Memory B cell (primary cell): Measurements from ENCODE around the gene IL20RA.
"Not testable (repeated sequence)": the region's sequence is repeated elsewhere in the genome, so short reads cannot be mapped to it uniquely, and the experiment has no call there.

ENCODE experiments used
- ATAC-seq: fragments of 150-1000 bp; cut with Tn5 transposase; 2 replicates; pipeline ENCODE4 v1.10.0; 2021; ENCODE audit warnings: low read depth, mild to moderate bottlenecking, moderate library complexity
- DNase-seq, 2 donors: peaks; one replicate each; pipeline ENCODE4 v3.0.0; 2022; ENCODE audit warnings: low spot score in 2 of 2
- H3K27ac Mint-ChIP-seq: one replicate; pipeline ENCODE4 v1.8.0; 2022; ENCODE audit warnings: mild to moderate bottlenecking, moderate library complexity, mixed read lengths
- H3K27me3 Mint-ChIP-seq: one replicate; pipeline ENCODE4 v1.8.0; 2022; ENCODE audit warnings: mixed read lengths
- H3K36me3 Mint-ChIP-seq: one replicate; pipeline ENCODE4 v1.8.0; 2022; ENCODE audit warnings: mild to moderate bottlenecking, mixed read lengths
- H3K4me1 Mint-ChIP-seq: one replicate; pipeline ENCODE4 v1.8.0; 2022; ENCODE audit warnings: mixed read lengths
- H3K4me3 Mint-ChIP-seq: one replicate; pipeline ENCODE4 v1.8.0; 2022; ENCODE audit warnings: mild to moderate bottlenecking, moderate library complexity, mixed read lengths
- H3K9me3 Mint-ChIP-seq: one replicate; pipeline ENCODE4 v1.8.0; 2022; ENCODE audit warnings: mixed read lengths

IL20RA gene

DNA sequence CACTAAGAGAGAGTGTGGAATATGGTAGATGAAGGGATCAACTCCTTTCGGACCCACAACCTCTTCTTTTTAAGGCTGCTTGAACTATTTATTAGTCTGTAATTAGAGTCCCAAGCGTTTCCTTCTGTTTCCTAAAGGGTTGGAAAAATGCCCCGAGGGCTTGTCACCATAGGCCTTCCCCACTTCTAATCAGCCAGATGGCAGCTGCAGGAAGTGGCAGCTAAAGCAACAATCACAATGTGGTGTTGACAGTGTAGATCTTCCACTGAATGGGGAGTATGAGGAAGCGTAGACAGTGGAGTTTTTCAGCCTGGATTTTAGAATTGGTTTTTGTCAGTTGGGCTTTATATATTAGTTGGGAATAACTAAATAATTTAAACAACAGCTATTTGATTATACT, 82.1 kb downstream of the IL20RA start:
- ATAC-seq (no peak), DNase-seq (no peak)
- Mint-ChIP-seq H3K36me3 (no peaks in the 10 kb centered on the region), H3K27me3 (peaks cover 7% of the 10 kb centered on the region), H3K9me3 (no peaks in the 10 kb centered on the region), H3K4me1 (no peaks in the 10 kb centered on the region), H3K27ac (no peak overlapping the region), H3K4me3 (no peak overlapping the region)

DNA sequence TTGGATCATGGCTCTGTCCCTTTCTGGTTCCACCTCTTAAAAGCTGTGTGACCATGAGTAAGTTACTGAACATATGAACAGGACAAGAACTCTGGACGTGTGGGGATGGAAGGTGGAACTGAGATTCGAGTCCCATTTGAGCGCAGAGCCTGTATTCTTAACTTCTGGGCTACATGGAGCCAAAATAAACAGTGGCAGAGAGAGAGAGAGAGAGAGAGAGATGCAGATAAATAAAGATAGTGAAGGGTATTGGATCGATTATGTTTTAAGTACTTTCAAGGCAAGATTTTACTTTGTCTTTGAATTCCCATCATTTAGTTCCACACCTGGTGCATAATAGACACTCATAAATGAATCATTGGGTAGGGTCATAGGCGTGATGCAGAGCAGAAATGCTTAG, 82.9 kb downstream of the IL20RA start:
- Mint-ChIP-seq H3K27ac (no peak overlapping the region), H3K9me3 (no peaks in the 10 kb centered on the region), H3K4me3 (no peak overlapping the region), H3K27me3 (peaks cover 8% of the 10 kb centered on the region), H3K36me3 (no peaks in the 10 kb centered on the region), H3K4me1 (no peaks in the 10 kb centered on the region)
- DNase-seq (no peak), ATAC-seq (no peak)

DNA sequence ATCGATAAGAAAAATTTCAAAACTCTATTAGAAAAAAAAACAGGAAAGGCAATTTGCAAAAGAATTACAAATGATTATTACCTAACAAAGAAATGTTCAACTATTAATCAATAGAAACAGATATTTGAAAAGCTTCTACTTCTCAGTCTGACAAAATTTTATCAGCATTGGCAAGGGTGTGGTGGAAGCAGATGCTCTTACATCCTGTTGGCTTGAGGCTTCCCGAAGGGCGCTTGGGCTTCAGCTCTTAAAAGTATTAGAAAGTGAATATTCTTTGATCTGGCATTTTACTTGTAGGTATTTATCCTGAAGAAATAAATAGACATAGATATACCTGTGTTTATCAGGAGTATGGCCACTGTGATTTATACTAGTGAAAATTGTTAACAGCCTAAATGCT, 84.0 kb downstream of the IL20RA start:
- H3K27me3 Mint-ChIP-seq, result peaks cover 8% of the 10 kb centered on the region
- no peaks in the 10 kb centered on the region for H3K9me3 Mint-ChIP-seq
- no peak overlapping the region for H3K4me3 Mint-ChIP-seq
- no peak for DNase-seq
- no peaks in the 10 kb centered on the region for H3K36me3 Mint-ChIP-seq
- ATAC-seq, result no peak
- H3K4me1 Mint-ChIP-seq, result no peaks in the 10 kb centered on the region
- H3K27ac Mint-ChIP-seq, result no peak overlapping the region

DNA sequence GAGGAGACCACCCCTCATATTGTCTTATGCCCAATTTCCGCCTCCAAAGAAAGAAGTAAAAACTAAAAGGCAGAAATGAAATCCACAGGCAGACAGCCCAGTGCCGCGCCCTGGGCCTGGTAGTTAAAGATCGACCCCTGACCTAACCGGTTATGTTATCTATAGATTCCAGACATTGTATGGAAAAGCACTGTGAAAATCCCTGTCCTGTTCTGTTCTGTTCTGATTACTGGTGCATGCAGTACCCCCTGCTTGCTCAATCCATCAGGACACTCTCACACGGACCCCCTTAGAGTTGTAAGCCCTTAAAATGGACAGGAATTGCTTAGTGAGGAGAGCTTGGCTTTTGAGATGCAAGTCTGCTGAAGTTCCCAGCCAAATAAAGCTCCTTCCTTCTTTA, 84.8 kb downstream of the IL20RA start:
- not testable (repeated sequence) for H3K27ac Mint-ChIP-seq, H3K4me3 Mint-ChIP-seq, H3K9me3 Mint-ChIP-seq, DNase-seq, H3K4me1 Mint-ChIP-seq, ATAC-seq, H3K36me3 Mint-ChIP-seq
- H3K27me3 Mint-ChIP-seq, result peaks cover 12% of the 10 kb centered on the region

DNA sequence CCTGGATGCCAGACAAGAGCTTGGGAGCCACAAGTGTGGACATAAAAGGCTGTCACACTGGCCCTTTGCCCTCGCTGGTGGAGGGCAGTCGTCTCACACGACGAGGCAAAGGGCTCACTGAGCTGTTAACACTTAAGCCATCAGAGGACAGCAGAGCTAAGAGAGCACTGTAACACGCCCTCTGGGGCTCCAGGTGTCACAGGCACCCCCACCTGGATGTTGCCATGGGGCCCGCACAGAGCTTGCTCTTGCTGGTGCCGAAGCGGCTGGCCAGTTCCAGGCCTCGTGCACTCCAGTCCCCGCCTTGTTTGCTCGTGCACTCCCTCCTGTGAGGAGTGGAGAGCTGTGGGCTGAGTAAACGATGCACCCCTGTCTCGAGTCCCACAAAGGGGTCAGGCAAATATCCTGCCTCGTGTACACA, 85.3 kb downstream of the IL20RA start:
- DNase-seq (no peak), ATAC-seq (no peak)
- Mint-ChIP-seq H3K27ac (no peak overlapping the region), H3K4me3 (no peak overlapping the region), H3K27me3 (peaks cover 12% of the 10 kb centered on the region), H3K36me3 (no peaks in the 10 kb centered on the region), H3K9me3 (no peaks in the 10 kb centered on the region), H3K4me1 (no peaks in the 10 kb centered on the region)

DNA sequence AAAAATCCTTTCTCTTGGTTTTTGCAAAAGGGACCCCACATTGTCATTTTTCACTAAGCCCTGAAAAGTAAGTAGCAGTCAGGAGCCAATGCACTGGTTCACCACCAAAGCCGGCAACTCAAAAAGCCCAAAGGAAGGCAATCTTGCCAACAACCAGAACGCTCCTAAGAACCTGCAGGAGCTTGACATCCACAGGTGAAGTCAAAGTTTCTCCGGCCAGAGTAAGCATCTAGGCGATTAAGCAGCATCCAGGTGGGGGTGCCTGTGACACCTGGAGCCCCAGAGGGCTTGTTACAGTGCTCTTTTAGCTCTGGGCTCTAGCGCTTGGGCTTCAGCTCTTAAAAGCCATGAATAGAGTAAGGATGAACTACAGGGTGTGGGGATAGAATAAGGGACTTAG, 86.6 kb downstream of the IL20RA start:
- DNase-seq (no peak), ATAC-seq (no peak)
- no peak overlapping the region for H3K27ac Mint-ChIP-seq
- no peaks in the 10 kb centered on the region for H3K36me3 Mint-ChIP-seq
- no peaks in the 10 kb centered on the region for H3K4me1 Mint-ChIP-seq
- no peaks in the 10 kb centered on the region for H3K9me3 Mint-ChIP-seq
- H3K4me3 Mint-ChIP-seq, result no peak overlapping the region
- peaks cover 13% of the 10 kb centered on the region for H3K27me3 Mint-ChIP-seq

DNA sequence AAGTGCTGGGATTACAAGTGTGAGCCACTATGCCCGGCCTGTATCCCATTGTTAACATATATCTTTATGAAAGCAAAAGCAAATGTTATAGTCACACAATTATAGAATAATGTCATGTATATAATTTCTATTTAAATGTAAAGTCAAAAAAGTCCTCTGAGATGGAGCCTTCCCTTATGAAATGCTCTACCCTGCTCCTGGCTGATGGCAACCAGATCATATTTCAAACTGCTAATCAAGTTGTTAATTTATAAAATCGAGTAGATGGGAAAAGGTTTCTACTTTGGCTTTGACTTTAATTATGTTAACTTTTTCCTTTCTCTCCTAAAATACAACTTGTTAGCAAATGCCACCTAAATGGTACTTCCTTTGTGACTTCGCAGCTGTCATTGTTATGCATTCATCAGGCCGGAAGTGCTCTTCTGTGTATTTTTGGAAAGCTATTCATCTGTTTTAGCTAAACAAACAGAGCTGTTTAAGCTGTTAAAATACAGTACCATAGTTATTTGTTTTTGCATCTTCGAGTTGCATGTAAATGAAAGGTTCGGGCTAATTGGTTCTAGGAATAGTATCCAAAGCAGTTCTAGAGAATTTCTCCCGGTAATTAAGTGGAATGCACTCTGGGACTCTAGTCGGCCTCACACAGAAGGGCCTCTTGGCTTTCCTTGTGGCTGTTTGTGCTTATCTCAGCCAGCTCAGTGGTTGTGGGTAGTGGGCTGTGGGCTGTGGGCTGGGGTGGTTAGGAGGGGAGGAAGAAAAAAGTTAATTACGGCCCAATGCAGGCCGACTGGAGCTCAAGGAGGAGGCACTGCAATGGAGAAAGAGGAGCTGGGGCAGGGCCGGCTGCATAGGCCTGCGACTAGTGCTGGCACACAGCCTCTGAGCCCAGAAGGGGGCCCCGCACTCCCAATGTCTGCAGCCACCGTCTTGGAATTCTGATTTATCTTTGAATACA, 87.9 kb downstream of the IL20RA start:
- no peaks in the 10 kb centered on the region for H3K9me3 Mint-ChIP-seq
- H3K4me1 Mint-ChIP-seq, result no peaks in the 10 kb centered on the region
- ATAC-seq (no peak), DNase-seq (no peak)
- H3K36me3 Mint-ChIP-seq, result no peaks in the 10 kb centered on the region
- peaks cover 14% of the 10 kb centered on the region for H3K27me3 Mint-ChIP-seq
- H3K27ac Mint-ChIP-seq, result no peak overlapping the region
- H3K4me3 Mint-ChIP-seq, result no peak overlapping the region

DNA sequence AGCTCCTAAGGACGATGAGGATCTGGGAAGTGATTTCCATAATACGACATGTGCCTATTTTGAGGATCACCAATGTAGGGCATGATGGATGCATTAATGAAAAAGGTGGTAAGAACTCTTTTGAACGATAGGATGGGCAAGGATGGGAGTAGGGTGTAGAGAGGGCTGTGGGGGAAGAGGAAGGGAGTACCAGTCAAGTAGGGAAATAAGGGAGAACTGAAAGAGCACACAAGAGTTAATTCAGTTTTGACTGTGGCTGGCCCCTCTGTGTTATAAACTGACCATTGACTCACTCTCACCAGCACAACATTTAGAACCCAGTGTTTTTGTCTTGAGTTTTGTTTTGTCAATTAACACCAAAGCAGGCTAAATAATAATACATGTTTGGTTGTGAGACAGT, 89.6 kb downstream of the IL20RA start:
- no peaks in the 10 kb centered on the region for H3K36me3 Mint-ChIP-seq
- DNase-seq, result no peak
- H3K4me3 Mint-ChIP-seq, result no peak overlapping the region
- H3K4me1 Mint-ChIP-seq, result no peaks in the 10 kb centered on the region
- ATAC-seq, result no peak
- H3K27me3 Mint-ChIP-seq, result peaks cover 13% of the 10 kb centered on the region
- H3K27ac Mint-ChIP-seq, result no peak overlapping the region
- H3K9me3 Mint-ChIP-seq, result no peaks in the 10 kb centered on the region

DNA sequence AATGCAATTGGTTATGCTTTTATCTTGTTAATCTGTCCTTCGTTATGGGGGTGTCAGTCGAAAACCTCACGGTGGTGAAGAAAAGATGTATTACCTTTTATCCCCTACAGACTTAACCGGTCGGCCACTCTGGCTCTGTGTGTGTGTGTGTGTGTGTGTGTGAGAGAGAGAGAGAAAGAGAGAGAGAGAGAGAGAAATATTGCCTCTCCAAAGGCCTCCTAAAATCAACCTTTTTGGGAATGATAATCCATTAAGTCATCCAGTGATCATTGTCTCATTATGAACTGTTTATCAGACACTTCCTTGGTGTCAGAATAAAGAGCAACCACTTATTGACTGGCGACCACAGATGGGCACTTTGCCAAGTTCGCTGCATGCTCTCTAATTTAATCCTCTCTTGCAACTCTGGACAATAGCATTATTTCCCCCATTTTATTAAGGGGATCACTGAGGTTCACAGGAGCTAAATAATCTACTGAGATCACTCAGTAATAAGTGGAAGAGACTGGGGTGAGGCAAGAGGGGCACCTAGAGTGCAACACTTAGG, 92.0 kb downstream of the IL20RA start:
- H3K4me1 Mint-ChIP-seq, result no peaks in the 10 kb centered on the region
- H3K27me3 Mint-ChIP-seq, result peaks cover 14% of the 10 kb centered on the region
- peaks cover 3% of the 10 kb centered on the region for H3K9me3 Mint-ChIP-seq
- DNase-seq (no peak), ATAC-seq (no peak)
- no peak overlapping the region for H3K27ac Mint-ChIP-seq
- no peak overlapping the region for H3K4me3 Mint-ChIP-seq
- H3K36me3 Mint-ChIP-seq, result peaks cover 1% of the 10 kb centered on the region

DNA sequence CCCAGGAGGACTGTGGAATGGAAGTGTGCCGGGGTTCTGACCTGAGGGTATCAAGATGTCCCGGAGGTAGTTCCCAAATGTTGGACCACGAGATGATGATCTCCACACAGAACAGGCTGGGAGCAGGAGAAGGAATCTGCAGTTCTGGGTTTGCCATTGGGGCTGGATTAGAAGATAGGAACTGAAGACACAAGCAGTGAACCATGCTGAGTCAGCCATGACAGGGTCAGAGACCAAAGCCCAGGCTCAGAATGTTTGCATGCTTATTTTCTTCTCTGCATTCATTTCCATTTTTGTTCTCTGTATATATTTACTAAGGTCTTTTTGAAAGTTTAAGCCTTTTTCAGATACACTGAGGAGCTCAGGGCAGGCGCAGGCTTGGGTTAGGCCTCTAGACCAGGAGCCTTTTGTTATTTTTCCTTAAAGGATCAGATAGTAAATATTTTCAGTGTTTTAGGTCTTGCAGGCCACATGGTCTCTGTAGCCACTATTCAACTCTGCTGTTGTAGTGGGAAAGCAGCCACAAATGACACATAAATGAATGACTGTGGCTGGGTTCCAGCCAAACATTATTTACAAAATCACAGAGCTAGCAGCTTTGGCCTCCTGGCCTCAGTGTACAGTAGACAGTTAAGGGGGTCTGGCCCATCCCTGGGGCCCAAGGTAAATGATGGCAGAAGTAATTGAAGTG, 94.2 kb downstream of the IL20RA start:
- Mint-ChIP-seq H3K36me3 (peaks cover 1% of the 10 kb centered on the region), H3K27me3 (peaks cover 16% of the 10 kb centered on the region), H3K4me1 (no peaks in the 10 kb centered on the region), H3K27ac (no peak overlapping the region), H3K9me3 (peaks cover 3% of the 10 kb centered on the region), H3K4me3 (no peak overlapping the region)
- ATAC-seq, result no peak
- no peak for DNase-seq
